CD14-positive monocyte (primary cell): ENCODE data around the gene ITPKB. TPM values are rescaled to one million over a fixed set of nuclear protein-coding genes. Genes with fewer than 3 reads are reported as not detected.

ENCODE experiments used
- DNase-seq, 3 donors: peaks; one replicate each; pipeline ENCODE4 v3.0.0-alpha.2; 2011 to 2022
- H2AFZ ChIP-seq: 2 replicates; pipeline ENCODE4 v1.6.0; 2012; ENCODE audit warnings: mild to moderate bottlenecking, low read depth, low read length, inconsistent platforms; ENCODE audit not compliant: insufficient read depth, poor library complexity, severe bottlenecking
- H3K27ac ChIP-seq, 2 donors: 1 replicate in 1 of 2; 2 replicates in 1 of 2; pipeline ENCODE4 v1.5.1; 2012 to 2013; ENCODE audit warnings: low read length in 2 of 2, control low read depth in 1 of 2, inconsistent platforms in 1 of 2, low read depth in 1 of 2, mild to moderate bottlenecking in 1 of 2
- H3K27me3 ChIP-seq, 2 donors: one replicate each; pipeline versions ENCODE4 v1.6.0 to v1.6.1; 2011 to 2013; ENCODE audit warnings: low read length in 2 of 2; ENCODE audit not compliant: control insufficient read depth in 2 of 2, insufficient read depth in 2 of 2
- H3K36me3 ChIP-seq, 2 donors: replicated peaks in 1 of 2; 1 replicate in 1 of 2; 2 replicates in 1 of 2; pipeline versions ENCODE4 v1.5.1 to v1.6.1; 2012 to 2013; ENCODE audit warnings: low read length in 2 of 2, control low read depth in 1 of 2, inconsistent platforms in 1 of 2, mild to moderate bottlenecking in 1 of 2; ENCODE audit not compliant: insufficient read depth in 2 of 2, control insufficient read depth in 1 of 2
- H3K4me1 ChIP-seq, 2 donors: 1 replicate in 1 of 2; 2 replicates in 1 of 2; pipeline versions ENCODE4 v1.5.1 to v1.6.1; 2012 to 2013; ENCODE audit warnings: low read length in 2 of 2, control low read depth in 1 of 2, inconsistent platforms in 1 of 2, mild to moderate bottlenecking in 1 of 2, moderate library complexity in 1 of 2; ENCODE audit not compliant: insufficient read depth in 2 of 2, control insufficient read depth in 1 of 2
- H3K4me2 ChIP-seq: replicated peaks from 2 replicates; pipeline ENCODE3; 2012; ENCODE audit warnings: low read length, moderate library complexity, mild to moderate bottlenecking; ENCODE audit not compliant: poor library complexity, severe bottlenecking; ENCODE audit errors: extremely low read depth
- H3K4me3 ChIP-seq, 3 experiments: fragments of 200-600 bp in 1 of 3; sonication (generic) in 1 of 3; replicated peaks in 1 of 3; 1 replicate in 2 of 3; 2 replicates in 1 of 3; pipeline ENCODE4 v1.5.1; 2011 to 2013; ENCODE audit warnings: low read length in 3 of 3, mild to moderate bottlenecking in 3 of 3, control low read depth in 2 of 3, low read depth in 2 of 3, inconsistent platforms in 1 of 3, moderate library complexity in 1 of 3
- H3K79me2 ChIP-seq: 2 replicates; pipeline ENCODE4 v1.6.0; 2012; ENCODE audit warnings: mild to moderate bottlenecking, control low read depth, inconsistent platforms, low read length, moderate library complexity; ENCODE audit not compliant: insufficient read depth
- H3K9ac ChIP-seq: 2 replicates; pipeline ENCODE4 v1.6.0; 2017; ENCODE audit warnings: low read length, mild to moderate bottlenecking; ENCODE audit not compliant: insufficient read depth, poor library complexity, severe bottlenecking
- H3K9me3 ChIP-seq, 2 donors: replicated peaks in 1 of 2; 1 replicate in 1 of 2; 2 replicates in 1 of 2; pipeline versions ENCODE4 v1.5.1 to v1.6.1; 2012 to 2013; ENCODE audit warnings: low read length in 2 of 2, control low read depth in 1 of 2; ENCODE audit not compliant: control insufficient read depth in 1 of 2, insufficient read depth in 1 of 2
- H4K20me1 ChIP-seq: 2 replicates; pipeline ENCODE4 v1.6.0; 2012; ENCODE audit warnings: mild to moderate bottlenecking, low read length, control low read depth, moderate library complexity; ENCODE audit not compliant: insufficient read depth
- H3K27ac Mint-ChIP-seq, 7 donors: one replicate each; pipeline ENCODE4 v1.8.0; 2020; ENCODE audit warnings: mild to moderate bottlenecking in 7 of 7, mixed read lengths in 7 of 7, moderate library complexity in 6 of 7, inconsistent platforms in 2 of 7
- H3K27me3 Mint-ChIP-seq, 3 donors: one replicate each; pipeline ENCODE4 v1.8.0; 2021 to 2022; ENCODE audit warnings: low read depth in 3 of 3, mild to moderate bottlenecking in 3 of 3, mixed read lengths in 3 of 3, moderate library complexity in 3 of 3, inconsistent platforms in 1 of 3
- H3K36me3 Mint-ChIP-seq, 2 donors: one replicate each; pipeline ENCODE4 v1.8.0; 2020; ENCODE audit warnings: mixed read lengths in 2 of 2, inconsistent platforms in 1 of 2, mild to moderate bottlenecking in 1 of 2
- H3K4me1 Mint-ChIP-seq: one replicate; pipeline ENCODE4 v1.8.0; 2020; ENCODE audit warnings: mild to moderate bottlenecking, mixed read lengths
- H3K4me3 Mint-ChIP-seq, 2 donors: one replicate each; pipeline ENCODE4 v1.8.0; 2020; ENCODE audit warnings: mild to moderate bottlenecking in 2 of 2, mixed read lengths in 2 of 2, moderate library complexity in 1 of 2
- H3K9me3 Mint-ChIP-seq, 7 donors: one replicate each; pipeline ENCODE4 v1.8.0; 2020 to 2022; ENCODE audit warnings: mixed read lengths in 7 of 7, mild to moderate bottlenecking in 6 of 7, moderate library complexity in 6 of 7, inconsistent platforms in 2 of 7
- WGBS: methylation state at CpG from one replicate; pipeline ENCODE4 v1.1.5; 2013; ENCODE audit warnings: missing lambda C conversion rate; ENCODE audit not compliant: insufficient coverage; 5-methylcytosine and 5-hydroxymethylcytosine counted together
- intact Hi-C, 2 donors: fragments of 100-400 bp; cut with micrococcal nuclease; formaldehyde crosslinking; loops; one replicate each; pipeline versions ENCODE4 v1.15.0 to v1.15.1; 2023
- polyA plus RNA-seq, 3 donors: library from polyadenylated mRNA; depleted of rRNA in 1 of 3; unstranded in 2 of 3; stranded (reverse) in 1 of 3; fragments of 300-500 nt in 2 of 3; fragments of >200 nt in 1 of 3; fragmentation: Illumina TruSeq in 2 of 3; gene quantifications; 1 replicate in 2 of 3; 2 replicates in 1 of 3; pipeline ENCODE4 v1.2.3, GENCODE V29; 2012 to 2021
- TF ChIP-seq, protein P1 (sequence below): fragments of 200-600 bp; IDR thresholded peaks from one replicate; pipeline ENCODE4 v1.8.0; 2022; ENCODE audit warnings: antibody characterized with exemption, mild to moderate bottlenecking

ITPKB gene
- polyA plus RNA-seq, 3 donors: 7.3 to 14.4 (median 10.2) TPM

GRCh38 chr1:226723657-226724532 is 15.2 kb downstream of the ITPKB start:
- no peaks in the 10 kb centered on the region for H3K9me3 ChIP-seq
- H2AFZ ChIP-seq: no peak overlapping the region
- TF ChIP-seq, protein P1, sequence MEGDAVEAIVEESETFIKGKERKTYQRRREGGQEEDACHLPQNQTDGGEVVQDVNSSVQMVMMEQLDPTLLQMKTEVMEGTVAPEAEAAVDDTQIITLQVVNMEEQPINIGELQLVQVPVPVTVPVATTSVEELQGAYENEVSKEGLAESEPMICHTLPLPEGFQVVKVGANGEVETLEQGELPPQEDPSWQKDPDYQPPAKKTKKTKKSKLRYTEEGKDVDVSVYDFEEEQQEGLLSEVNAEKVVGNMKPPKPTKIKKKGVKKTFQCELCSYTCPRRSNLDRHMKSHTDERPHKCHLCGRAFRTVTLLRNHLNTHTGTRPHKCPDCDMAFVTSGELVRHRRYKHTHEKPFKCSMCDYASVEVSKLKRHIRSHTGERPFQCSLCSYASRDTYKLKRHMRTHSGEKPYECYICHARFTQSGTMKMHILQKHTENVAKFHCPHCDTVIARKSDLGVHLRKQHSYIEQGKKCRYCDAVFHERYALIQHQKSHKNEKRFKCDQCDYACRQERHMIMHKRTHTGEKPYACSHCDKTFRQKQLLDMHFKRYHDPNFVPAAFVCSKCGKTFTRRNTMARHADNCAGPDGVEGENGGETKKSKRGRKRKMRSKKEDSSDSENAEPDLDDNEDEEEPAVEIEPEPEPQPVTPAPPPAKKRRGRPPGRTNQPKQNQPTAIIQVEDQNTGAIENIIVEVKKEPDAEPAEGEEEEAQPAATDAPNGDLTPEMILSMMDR: no peak
- H3K27me3 Mint-ChIP-seq: peaks cover 0 to 1% (median 0%) of the 10 kb centered on the region in 3 donors
- H3K27ac Mint-ChIP-seq: peak overlapping the region in 2 of 7 donors; percentile 56 to 68
- H3K4me1 ChIP-seq: peaks cover 31 to 56% of the 10 kb centered on the region in 2 donors
- H3K36me3 ChIP-seq: peaks cover 16 to 60% of the 10 kb centered on the region in 2 donors
- no peak overlapping the region for H3K4me2 ChIP-seq
- no peak for DNase-seq
- no peaks in the 10 kb centered on the region for H3K9me3 Mint-ChIP-seq
- peaks cover 65 to 66% of the 10 kb centered on the region in 2 donors for H3K36me3 Mint-ChIP-seq
- WGBS: 82% methylated on average over 4 of the region's 13 CpGs
- no peak overlapping the region for H3K4me3 Mint-ChIP-seq
- no peak overlapping the region for H3K9ac ChIP-seq
- intact Hi-C loops: no loop called here
- H3K27ac ChIP-seq: no peak overlapping the region
- no peak overlapping the region for H3K4me3 ChIP-seq
- peaks cover 75% of the 10 kb centered on the region for H3K4me1 Mint-ChIP-seq
- H3K27me3 ChIP-seq: no peaks in the 10 kb centered on the region
- peaks cover 94% of the 10 kb centered on the region for H3K79me2 ChIP-seq
- H4K20me1 ChIP-seq: peaks cover 69% of the 10 kb centered on the region

DNA sequence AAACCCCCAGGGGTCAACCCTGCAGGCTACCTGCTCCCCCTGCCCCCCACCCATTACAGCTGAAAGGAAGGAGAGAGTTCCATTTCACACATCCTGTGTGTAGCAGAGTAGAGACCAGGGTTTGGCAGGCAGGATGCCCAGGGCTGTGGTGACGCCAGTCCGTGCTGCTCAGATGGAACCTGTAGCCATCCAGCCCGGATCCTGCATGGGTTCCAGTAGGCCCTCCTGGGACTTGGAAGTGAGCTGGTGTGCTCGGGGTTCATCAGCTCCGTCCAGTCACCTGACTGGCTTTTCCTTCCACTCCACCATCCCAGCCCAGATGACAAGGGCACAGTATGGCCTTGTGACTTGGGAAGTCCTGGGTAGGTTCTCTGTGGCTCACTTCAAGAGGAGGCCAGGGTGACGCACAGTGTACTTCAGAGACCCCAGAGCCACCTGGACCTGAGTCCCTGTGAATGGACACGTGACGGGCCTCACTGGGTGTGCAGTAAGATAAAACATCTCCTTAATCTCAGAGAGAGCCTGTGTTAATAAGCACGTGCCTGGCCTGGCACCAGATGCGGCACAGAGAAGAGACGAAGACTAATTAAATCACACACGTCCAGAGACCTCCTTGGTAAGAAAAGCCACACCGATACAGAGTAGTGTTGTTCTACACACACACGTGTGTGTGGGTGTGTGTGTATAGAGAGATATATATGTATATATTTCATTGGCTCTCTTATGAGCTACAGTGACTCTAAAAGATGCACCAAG is 16.0 kb downstream of the ITPKB start:
- peaks cover 94% of the 10 kb centered on the region for H3K79me2 ChIP-seq

More for the DNA sequence above, 16.0 kb downstream of the ITPKB start:
- Histone ChIP-seq H3K27me3 (no peaks in the 10 kb centered on the region), H2AFZ (no peak overlapping the region), H3K36me3 (peaks cover 10 to 52% of the 10 kb centered on the region in 2 donors), H3K9ac (no peak overlapping the region), H3K4me3 (no peak overlapping the region), H4K20me1 (peaks cover 61% of the 10 kb centered on the region), H3K9me3 (no peaks in the 10 kb centered on the region), H3K27ac (no peak overlapping the region), H3K4me2 (no peak overlapping the region), H3K4me1 (peaks cover 37 to 55% of the 10 kb centered on the region in 2 donors)
- Mint-ChIP-seq H3K4me1 (peaks cover 75% of the 10 kb centered on the region), H3K36me3 (peaks cover 58 to 62% of the 10 kb centered on the region in 2 donors), H3K27ac (peak overlapping the region in 3 of 7 donors; percentile 15 to 69 (median 25)), H3K4me3 (no peak overlapping the region), H3K9me3 (no peaks in the 10 kb centered on the region), H3K27me3 (peaks cover 0 to 1% (median 0%) of the 10 kb centered on the region in 3 donors)
- WGBS: 69% methylated on average over 3 of the region's 14 CpGs
- TF ChIP-seq, protein P1: no peak
- intact Hi-C loops: no loop called here
- DNase-seq: no peak
